ENCODE data around the gene ECHS1.

- TF ChIP-seq CTCF (conservative IDR thresholded peaks at IDR 0.05; ENCODE audit: low read depth in 2 of 2) (no peak), POLR2AphosphoS5 (IDR thresholded peaks at IDR 0.05; ENCODE audit: low read depth) (no peak), EZH2 (IDR thresholded peaks at IDR 0.05; ENCODE audit: low read depth, unreplicated experiment) (no peak), CREB1 (CRISPR knock-in tag; IDR thresholded peaks at IDR 0.05; ENCODE audit: low read depth) (no peak), EZH2phosphoT487 (IDR thresholded peaks at IDR 0.05; ENCODE audit: unreplicated experiment) (no peak), REST (IDR thresholded peaks at IDR 0.05; ENCODE audit: unreplicated experiment) (no peak), NANOG (IDR thresholded peaks at IDR 0.05; ENCODE audit: borderline replicate concordance) (no peak), JUNB (IDR thresholded peaks at IDR 0.05; ENCODE audit: unreplicated experiment) (no peak), ZNF114 (CRISPR knock-in tag; IDR thresholded peaks at IDR 0.05) (no peak)
Observed at GRCh38 chr10:133384071-133384470, 10.9 kb upstream of the ECHS1 start.

Measured in GM23338 (cell line).